T-cell (primary cell): Measurements from ENCODE around the gene KCNJ12. TPM values are rescaled to one million over a fixed set of nuclear protein-coding genes. Genes with fewer than 3 reads are reported as not detected.
"Not testable (repeated sequence)": the region's sequence is repeated elsewhere in the genome, so short reads cannot be mapped to it uniquely, and the experiment has no call there.

Experiments
- ATAC-seq, 4 experiments: fragments of 200-7000 bp in 3 of 4; fragments of 150-1000 bp in 1 of 4; cut with Tn5 transposase; replicated peaks in 1 of 4; 1 replicate in 3 of 4; 2 replicates in 1 of 4; pipeline ENCODE4 v1.10.0; 2021; ENCODE audit warnings: moderate library complexity in 3 of 4, mild to moderate bottlenecking in 2 of 4, moderate number of reproducible peaks in 1 of 4
- CTCF ChIA-PET, 2 donors: fragments of 300-600 bp; sonication (Branson Sonifier 250); formaldehyde crosslinking; loops; one replicate each; lab custom pipeline; 2022; ENCODE audit warnings: antibody characterized with exemption in 2 of 2; lab: Charles Lee
- POLR2A ChIA-PET, 2 donors: fragments of 300-600 bp; sonication (Branson Sonifier 250); formaldehyde crosslinking; loops; one replicate each; lab custom pipeline; 2022; ENCODE audit warnings: antibody characterized with exemption in 2 of 2; lab: Charles Lee
- DNase-seq, 35 experiments: peaks; one replicate each; pipeline versions ENCODE4 v3.0.0 to v3.0.0-alpha.2; 2013 to 2023
- H3K27ac ChIP-seq: one replicate; pipeline ENCODE4 v1.5.1; 2013; ENCODE audit warnings: low read length
- H3K27me3 ChIP-seq, 2 experiments: replicated peaks in 1 of 2; 1 replicate in 1 of 2; 2 replicates in 1 of 2; pipeline versions ENCODE4 v1.6.1 to v1.7.0; 2013; ENCODE audit warnings: low read length in 1 of 2, mixed read lengths in 1 of 2; ENCODE audit not compliant: control insufficient read depth in 2 of 2, insufficient read depth in 2 of 2; ENCODE audit errors: extremely low read depth in 1 of 2
- H3K36me3 ChIP-seq, 2 donors: 1 replicate in 1 of 2; 2 replicates in 1 of 2; pipeline versions ENCODE4 v1.6.1 to v1.7.0; 2013; ENCODE audit warnings: low read length in 1 of 2; ENCODE audit not compliant: control insufficient read depth in 2 of 2, insufficient read depth in 1 of 2; ENCODE audit errors: extremely low read depth in 1 of 2
- H3K4me1 ChIP-seq, 2 experiments: 1 replicate in 1 of 2; 2 replicates in 1 of 2; pipeline versions ENCODE4 v1.6.1 to v1.7.0; 2013; ENCODE audit warnings: low read length in 2 of 2, mixed read lengths in 1 of 2; ENCODE audit not compliant: insufficient read depth in 2 of 2, control insufficient read depth in 1 of 2; ENCODE audit errors: extremely low read depth in 1 of 2
- H3K4me3 ChIP-seq, 2 donors: 1 replicate in 1 of 2; 2 replicates in 1 of 2; pipeline versions ENCODE4 v1.5.1 to v1.7.0; 2013; ENCODE audit warnings: mild to moderate bottlenecking in 2 of 2, low read length in 1 of 2, moderate library complexity in 1 of 2; ENCODE audit not compliant: control insufficient read depth in 1 of 2; ENCODE audit errors: extremely low read depth in 1 of 2
- H3K9me3 ChIP-seq: 2 replicates; pipeline ENCODE4 v1.7.0; 2013
- H3K27ac Mint-ChIP-seq, 2 donors: one replicate each; pipeline ENCODE4 v1.8.0; 2020 to 2021; ENCODE audit warnings: mild to moderate bottlenecking in 2 of 2, mixed read lengths in 2 of 2
- H3K27me3 Mint-ChIP-seq, 2 donors: one replicate each; pipeline ENCODE4 v1.8.0; 2021 to 2022; ENCODE audit warnings: mixed read lengths in 2 of 2
- H3K36me3 Mint-ChIP-seq: one replicate; pipeline ENCODE4 v1.8.0; 2021; ENCODE audit warnings: mixed read lengths
- H3K4me1 Mint-ChIP-seq, 3 donors: one replicate each; pipeline ENCODE4 v1.8.0; 2020 to 2022; ENCODE audit warnings: mixed read lengths in 3 of 3, mild to moderate bottlenecking in 1 of 3
- H3K4me3 Mint-ChIP-seq, 3 donors: one replicate each; pipeline ENCODE4 v1.8.0; 2020 to 2022; ENCODE audit warnings: mild to moderate bottlenecking in 3 of 3, mixed read lengths in 3 of 3, moderate library complexity in 3 of 3
- H3K9me3 Mint-ChIP-seq, 3 donors: one replicate each; pipeline ENCODE4 v1.8.0; 2020 to 2022; ENCODE audit warnings: mixed read lengths in 3 of 3
- WGBS: methylation state at CpG from one replicate; pipeline ENCODE4 v1.1.5; 2013; ENCODE audit warnings: missing lambda C conversion rate; ENCODE audit not compliant: insufficient coverage; 5-methylcytosine and 5-hydroxymethylcytosine counted together
- total RNA-seq, 35 experiments: library from RNA in 6 of 35; stranded (reverse) in 6 of 35; fragments of 120-200 nt in 1 of 35; gene quantifications; one replicate each; pipeline versions ENCODE4 v1.2.1 to v1.2.4 and lab custom pipeline; 2013 to 2026

The KCNJ12 gene
- total RNA-seq, 5 donors from 2014 or later (not counting 1 experiment from before 2014, with no cell fraction given), result 0.03 to 0.23 (median 0.10) TPM

- H3K27me3 Mint-ChIP-seq, H3K27ac ChIP-seq, H3K36me3 ChIP-seq, POLR2A ChIA-PET, H3K27me3 ChIP-seq, H3K9me3 Mint-ChIP-seq, DNase-seq, H3K4me3 ChIP-seq, ATAC-seq, CTCF ChIA-PET, H3K4me1 ChIP-seq, H3K27ac Mint-ChIP-seq, H3K36me3 Mint-ChIP-seq, H3K4me1 Mint-ChIP-seq, H3K4me3 Mint-ChIP-seq, H3K9me3 ChIP-seq: not testable (repeated sequence)
- WGBS, result no CpG with 5 or more reads among the region's 7 CpGs
These were observed 27.3 kb upstream of the KCNJ12 start for GRCh38 chr17:21348926-21349261.

- ATAC-seq, result not testable (repeated sequence)
These were observed 26.7 kb upstream of the KCNJ12 start for GRCh38 chr17:21349358-21350050.

GRCh38 chr17:21350495-21350894, 25.7 kb upstream of the KCNJ12 start:
- H3K4me3 Mint-ChIP-seq, H3K27me3 Mint-ChIP-seq, DNase-seq, CTCF ChIA-PET, H3K4me3 ChIP-seq, POLR2A ChIA-PET, H3K4me1 Mint-ChIP-seq, H3K36me3 ChIP-seq, H3K36me3 Mint-ChIP-seq, ATAC-seq, H3K9me3 Mint-ChIP-seq, H3K27me3 ChIP-seq, H3K4me1 ChIP-seq, H3K27ac Mint-ChIP-seq, H3K27ac ChIP-seq, H3K9me3 ChIP-seq: not testable (repeated sequence)
- WGBS, result 60% methylated on average over 1 of the region's 19 CpGs

More at GRCh38 chr17:21349358-21350050, 26.7 kb upstream of the KCNJ12 start:
- H3K4me3 Mint-ChIP-seq, CTCF ChIA-PET, H3K4me1 Mint-ChIP-seq, H3K27me3 ChIP-seq, H3K4me3 ChIP-seq, H3K36me3 ChIP-seq, POLR2A ChIA-PET, H3K27ac ChIP-seq, H3K27ac Mint-ChIP-seq, H3K4me1 ChIP-seq, DNase-seq, H3K36me3 Mint-ChIP-seq, H3K27me3 Mint-ChIP-seq, H3K9me3 Mint-ChIP-seq, H3K9me3 ChIP-seq: not testable (repeated sequence)
- 50% methylated on average over 1 of the region's 6 CpGs for WGBS

- Mint-ChIP-seq H3K4me1 (peaks cover 0 to 8% (median 0%) of the 10 kb centered on the region in 3 donors), H3K27me3 (no peaks in the 10 kb centered on the region), H3K27ac (no peak overlapping the region), H3K9me3 (no peaks in the 10 kb centered on the region), H3K4me3 (no peak overlapping the region), H3K36me3 (no peaks in the 10 kb centered on the region)
- Histone ChIP-seq H3K36me3 (no peaks in the 10 kb centered on the region), H3K4me3 (no peak overlapping the region), H3K27me3 (peaks cover 0 to 4% of the 10 kb centered on the region in 2 experiments), H3K9me3 (no peaks in the 10 kb centered on the region), H3K4me1 (no peaks in the 10 kb centered on the region), H3K27ac (no peak overlapping the region)
- WGBS, result 69% methylated on average over 2 of the region's 3 CpGs
- CTCF ChIA-PET, result interaction anchor here in 1 of 2 donors (0.7 kb wide), 1 partner anchor 31 kb away, joined by 4 read pairs; no protein-coding TSS in a partner anchor
- DNase-seq (no peak), ATAC-seq (no peak)
- POLR2A ChIA-PET, result no interaction called here
These were observed 24.6 kb upstream of the KCNJ12 start for GRCh38 chr17:21351366-21352065.

- DNase-seq (no peak), ATAC-seq (no peak)
- Mint-ChIP-seq H3K27ac (no peak overlapping the region), H3K9me3 (no peaks in the 10 kb centered on the region), H3K27me3 (no peaks in the 10 kb centered on the region), H3K4me3 (no peak overlapping the region), H3K4me1 (peaks cover 0 to 8% (median 0%) of the 10 kb centered on the region in 3 donors), H3K36me3 (no peaks in the 10 kb centered on the region)
- H3K4me1 ChIP-seq, result no peaks in the 10 kb centered on the region
- H3K36me3 ChIP-seq, result no peaks in the 10 kb centered on the region
- ChIA-PET CTCF (no interaction called here), POLR2A (no interaction called here)
- peaks cover 0 to 4% of the 10 kb centered on the region in 2 experiments for H3K27me3 ChIP-seq
- H3K27ac ChIP-seq, result no peak overlapping the region
- H3K4me3 ChIP-seq, result no peak overlapping the region
- WGBS, result 87% methylated on average over 21 of the region's 23 CpGs
- H3K9me3 ChIP-seq, result no peaks in the 10 kb centered on the region
These were observed 23.8 kb upstream of the KCNJ12 start for GRCh38 chr17:21352221-21352980.

- Histone ChIP-seq H3K27me3 (peaks cover 0 to 4% of the 10 kb centered on the region in 2 experiments), H3K4me1 (no peaks in the 10 kb centered on the region), H3K36me3 (no peaks in the 10 kb centered on the region), H3K9me3 (no peaks in the 10 kb centered on the region), H3K27ac (no peak overlapping the region), H3K4me3 (no peak overlapping the region)
- DNase-seq, result no peak
- no peak overlapping the region for H3K27ac Mint-ChIP-seq
- no peak for ATAC-seq
- ChIA-PET POLR2A (no interaction called here), CTCF (no interaction called here)
- peaks cover 0 to 7% (median 0%) of the 10 kb centered on the region in 3 donors for H3K4me1 Mint-ChIP-seq
- no peaks in the 10 kb centered on the region for H3K27me3 Mint-ChIP-seq
- no peak overlapping the region for H3K4me3 Mint-ChIP-seq
- H3K36me3 Mint-ChIP-seq, result no peaks in the 10 kb centered on the region
- WGBS, result 96% methylated on average over 6 of the region's 8 CpGs
- H3K9me3 Mint-ChIP-seq, result no peaks in the 10 kb centered on the region
These were observed 23.2 kb upstream of the KCNJ12 start for GRCh38 chr17:21352981-21353265.
